HTR-8/SVneo (cell line): ENCODE results near the gene RNPEPL1.
A peak's percentile ranks its signal among the peaks of the same experiment; 100 is the strongest.

Experiments
- DNase-seq: peaks from one replicate; pipeline ENCODE4 v3.0.0; 2011; ENCODE audit warnings: low spot score, mixed read lengths; ENCODE audit not compliant: insufficient read length
- FAIRE-seq: peaks from 2 replicates; lab custom pipeline; 2011; peaks lifted over from hg19 to GRCh38; lab: Jason Lieb, UNC

RNPEPL1 gene

DNA sequence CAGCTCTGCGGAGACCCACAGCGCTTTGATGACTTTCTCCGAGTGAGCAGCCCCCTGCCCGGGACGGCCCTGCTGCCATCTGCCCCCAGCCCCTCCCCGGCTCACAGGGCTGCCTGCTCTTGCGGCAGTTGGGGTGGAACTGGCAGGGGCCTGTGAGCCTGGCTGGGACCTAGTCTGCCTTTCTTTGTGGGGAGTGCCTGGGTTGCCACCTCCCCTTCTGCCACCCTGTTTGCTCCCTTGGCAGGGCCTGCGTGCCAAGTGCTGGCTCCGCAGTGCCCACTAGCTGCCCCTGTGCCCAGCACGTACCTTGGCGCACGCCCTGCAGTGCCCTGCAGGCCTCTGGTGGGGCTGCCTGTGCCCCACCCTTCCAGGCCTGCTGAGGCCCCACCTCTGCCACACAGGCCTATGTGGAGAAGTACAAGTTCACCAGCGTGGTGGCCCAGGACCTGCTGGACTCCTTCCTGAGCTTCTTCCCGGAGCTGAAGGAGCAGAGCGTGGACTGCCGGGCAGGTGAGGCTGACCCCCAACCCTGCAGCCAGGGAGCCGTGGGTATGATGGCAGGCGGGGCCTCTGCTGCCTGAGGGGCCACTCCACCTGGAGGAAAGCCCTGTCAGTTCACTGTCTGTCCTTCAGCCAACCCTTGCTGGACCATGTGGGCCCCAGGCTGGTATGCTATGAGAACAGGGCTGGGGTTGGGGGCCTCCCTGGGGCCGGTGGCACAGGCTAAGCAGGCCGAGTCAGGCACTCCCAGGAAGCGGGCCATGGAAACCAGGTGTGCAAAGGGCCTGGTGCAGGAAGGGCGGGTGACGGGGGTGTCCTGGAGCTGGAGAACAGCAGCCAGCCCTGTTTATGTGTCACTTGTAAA, 7.0 kb downstream of the RNPEPL1 start:
- DNase-seq (no peak), FAIRE-seq (no peak)

DNA sequence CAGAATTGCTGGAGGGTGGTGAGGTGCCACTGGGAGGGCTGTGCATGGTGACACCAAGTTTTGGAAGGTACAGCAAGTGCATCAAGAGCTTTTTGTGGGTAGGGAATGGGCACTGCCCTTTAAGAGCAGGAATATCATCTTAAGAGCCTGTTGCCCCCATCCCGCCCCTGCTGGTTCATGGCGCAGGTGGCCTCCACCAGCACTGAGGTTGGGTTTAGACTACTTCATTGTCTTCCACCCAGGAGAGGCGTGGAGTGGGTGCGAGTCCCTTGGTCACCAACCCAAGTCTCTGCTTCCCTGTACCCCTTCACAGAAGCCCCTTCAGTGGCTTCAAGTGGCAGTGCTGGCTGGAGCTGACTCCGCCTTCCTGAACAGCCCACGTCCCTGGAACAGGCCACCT, 7.8 kb downstream of the RNPEPL1 start:
- DNase-seq (no peak), FAIRE-seq (no peak)

DNA sequence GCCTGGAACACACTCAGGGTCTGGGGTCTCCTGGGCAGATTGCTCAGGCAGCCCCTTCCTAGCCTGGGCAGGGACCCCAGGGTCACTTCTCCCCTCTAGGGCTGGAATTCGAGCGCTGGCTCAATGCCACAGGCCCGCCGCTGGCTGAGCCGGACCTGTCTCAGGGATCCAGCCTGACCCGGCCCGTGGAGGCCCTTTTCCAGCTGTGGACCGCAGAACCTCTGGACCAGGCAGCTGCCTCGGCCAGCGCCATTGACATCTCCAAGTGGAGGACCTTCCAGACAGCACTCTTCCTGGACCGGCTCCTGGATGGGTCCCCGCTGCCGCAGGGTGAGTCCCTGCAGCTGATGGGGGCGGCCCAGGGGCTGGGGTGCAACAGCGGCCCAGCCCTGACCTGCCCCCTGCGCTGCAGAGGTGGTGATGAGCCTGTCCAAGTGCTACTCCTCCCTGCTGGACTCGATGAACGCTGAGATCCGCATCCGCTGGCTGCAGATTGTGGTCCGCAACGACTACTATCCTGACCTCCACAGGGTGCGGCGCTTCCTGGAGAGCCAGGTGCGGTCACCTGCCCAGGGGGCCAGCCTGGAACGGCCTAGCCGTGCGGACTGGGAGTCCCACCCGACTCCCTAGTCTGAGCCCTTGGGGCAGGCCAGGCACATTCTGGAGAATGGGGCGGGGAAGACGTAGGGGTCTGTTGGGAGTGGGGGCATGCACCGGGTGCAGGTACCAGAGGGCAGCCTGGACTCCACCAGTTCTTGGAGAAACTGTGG, 8.3 kb downstream of the RNPEPL1 start:
- no peak for FAIRE-seq
- DNase-seq, result no peak

DNA sequence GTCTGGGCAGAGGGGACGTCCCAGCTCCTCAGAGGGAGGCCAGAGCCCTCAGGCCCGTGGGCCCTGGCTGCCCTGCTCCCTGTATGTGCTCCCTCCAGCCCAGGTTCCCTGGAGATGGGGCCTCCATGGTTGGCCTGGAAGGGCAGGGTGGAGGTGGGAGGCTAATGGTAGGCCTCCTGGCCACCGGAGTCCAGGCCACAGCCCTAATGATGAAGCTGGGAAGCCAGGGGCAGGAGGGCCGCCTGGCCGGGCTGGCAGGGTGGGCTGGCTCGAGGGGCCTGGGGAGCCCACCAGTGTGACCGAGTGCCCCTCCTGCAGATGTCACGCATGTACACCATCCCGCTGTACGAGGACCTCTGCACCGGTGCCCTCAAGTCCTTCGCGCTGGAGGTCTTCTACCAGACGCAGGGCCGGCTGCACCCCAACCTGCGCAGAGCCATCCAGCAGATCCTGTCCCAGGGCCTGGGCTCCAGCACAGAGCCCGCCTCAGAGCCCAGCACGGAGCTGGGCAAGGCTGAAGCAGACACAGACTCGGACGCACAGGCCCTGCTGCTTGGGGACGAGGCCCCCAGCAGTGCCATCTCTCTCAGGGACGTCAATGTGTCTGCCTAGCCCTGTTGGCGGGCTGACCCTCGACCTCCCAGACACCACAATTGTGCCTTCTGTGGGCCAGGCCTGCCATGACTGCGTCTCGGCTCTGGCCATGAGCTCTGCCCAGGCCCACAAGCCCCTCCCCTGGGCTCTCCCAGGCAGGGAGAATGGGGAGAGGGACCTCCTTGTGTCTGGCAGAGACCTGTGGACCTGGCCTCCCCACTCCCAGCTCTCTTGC, 9.2 kb downstream of the RNPEPL1 start:
- FAIRE-seq (no peak), DNase-seq (no peak)

DNA sequence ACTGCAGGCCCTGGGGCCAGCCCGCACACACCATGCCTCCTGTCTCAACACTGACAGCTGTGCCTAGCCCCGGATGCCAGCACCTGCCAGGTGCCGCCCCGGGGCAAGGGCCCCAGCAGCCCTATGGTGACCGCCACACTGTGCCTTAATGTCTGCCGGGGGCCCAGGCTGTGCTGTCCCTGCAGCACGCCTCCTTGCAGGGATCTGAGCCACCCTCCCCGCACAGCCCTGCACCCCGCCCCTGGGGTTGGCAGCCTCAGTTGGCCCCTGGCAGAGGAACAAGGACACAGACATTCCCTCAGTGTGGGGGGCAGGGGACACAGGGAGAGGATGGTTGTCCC, 9.8 kb downstream of the RNPEPL1 start:
- no peak for FAIRE-seq
- no peak for DNase-seq

DNA sequence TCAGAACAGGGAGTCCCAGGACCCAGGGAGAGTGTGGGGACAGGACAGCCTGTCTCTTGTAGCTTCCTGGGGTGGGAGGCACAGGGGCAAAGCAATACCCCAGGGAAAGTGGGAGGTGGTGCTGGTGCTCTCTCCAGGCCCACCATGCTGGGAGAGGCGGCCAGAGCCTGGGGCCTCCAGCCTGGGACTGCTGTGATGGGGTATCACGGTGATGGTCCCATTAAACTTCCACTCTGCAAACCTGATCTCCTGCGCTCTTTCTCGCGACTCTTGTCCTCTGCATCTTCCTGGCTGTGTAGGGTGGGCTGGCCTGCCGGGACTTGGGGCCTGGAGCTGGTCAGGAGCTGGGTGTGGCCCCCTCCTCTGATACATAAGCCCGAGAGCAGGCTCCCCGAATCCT, 10.2 kb downstream of the RNPEPL1 start:
- DNase-seq (no peak), FAIRE-seq (no peak)

DNA sequence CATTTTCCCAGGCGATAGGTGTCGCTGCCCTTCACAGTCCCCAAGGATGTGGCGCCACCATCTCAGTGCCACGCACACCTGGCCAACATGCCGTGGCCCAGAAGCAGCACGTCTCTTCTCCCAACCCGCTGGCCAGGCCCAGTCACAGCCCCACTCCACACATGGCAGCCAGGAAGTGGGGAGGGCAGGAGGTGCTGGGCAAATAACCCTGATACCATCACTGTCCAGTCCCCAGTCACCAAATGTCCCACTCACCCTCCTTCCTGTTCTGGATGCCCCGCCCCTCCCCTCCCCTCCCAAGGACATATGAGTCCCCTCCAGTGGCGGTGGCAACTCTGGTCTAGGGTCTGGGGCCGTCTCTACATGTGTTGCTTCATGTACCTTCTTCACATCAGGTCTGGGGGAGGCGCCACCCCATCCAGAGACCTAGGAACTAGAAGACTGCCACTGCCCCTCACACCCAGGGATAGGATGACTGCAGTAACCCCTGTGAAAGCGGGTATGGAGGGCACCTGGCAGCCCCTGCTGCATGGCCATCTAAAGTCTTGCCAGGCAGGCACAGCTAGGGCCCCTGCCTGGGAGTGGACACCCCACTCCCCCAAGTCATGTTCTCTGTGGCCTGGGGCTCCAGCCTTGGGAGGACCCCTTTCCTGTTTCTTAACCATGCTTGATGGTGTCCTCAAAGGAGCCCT, 10.9 kb downstream of the RNPEPL1 start:
- no peak for FAIRE-seq
- DNase-seq, result no peak

DNA sequence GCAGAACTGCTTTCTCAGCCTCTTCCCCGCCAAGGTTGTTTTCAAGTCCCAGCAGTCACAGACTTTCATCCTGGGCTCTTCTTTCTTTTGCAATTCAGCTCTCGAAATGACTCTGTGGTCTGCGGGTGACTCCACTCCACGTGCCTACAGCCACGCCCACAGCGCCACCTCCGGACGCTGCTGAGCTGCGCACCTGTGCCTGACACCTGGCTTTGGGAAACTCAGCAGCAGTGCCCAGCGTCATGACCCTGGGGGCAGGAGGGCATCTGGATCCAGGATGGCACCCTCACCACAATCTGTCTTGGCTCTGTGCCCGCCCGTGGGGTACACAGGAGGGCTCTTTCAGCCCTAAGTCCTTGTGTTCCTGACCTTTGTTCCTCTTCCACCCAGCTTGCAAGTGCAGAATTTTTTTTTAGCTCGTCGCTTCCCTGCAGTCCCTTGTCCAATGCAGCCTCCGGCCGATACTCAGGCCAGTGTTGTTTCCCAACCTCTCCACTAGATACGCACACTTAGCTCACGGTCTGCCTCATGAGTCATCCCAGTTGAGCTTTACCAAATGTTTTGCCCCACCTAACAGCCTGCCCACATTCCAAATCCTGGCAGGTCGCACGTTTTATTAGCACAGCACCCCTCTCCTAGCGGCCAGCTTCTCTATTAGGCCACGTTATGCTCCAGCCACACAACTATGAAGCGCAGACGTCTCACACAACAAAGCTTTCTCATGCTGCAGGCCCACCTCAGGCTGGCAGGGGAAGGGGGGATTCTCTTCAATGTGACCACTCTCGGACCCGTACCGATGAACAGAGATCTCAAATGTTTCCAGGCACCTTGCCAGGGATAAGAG, 11.7 kb downstream of the RNPEPL1 start:
- DNase-seq, result peak; percentile 77
- peak; percentile 95 for FAIRE-seq

DNA sequence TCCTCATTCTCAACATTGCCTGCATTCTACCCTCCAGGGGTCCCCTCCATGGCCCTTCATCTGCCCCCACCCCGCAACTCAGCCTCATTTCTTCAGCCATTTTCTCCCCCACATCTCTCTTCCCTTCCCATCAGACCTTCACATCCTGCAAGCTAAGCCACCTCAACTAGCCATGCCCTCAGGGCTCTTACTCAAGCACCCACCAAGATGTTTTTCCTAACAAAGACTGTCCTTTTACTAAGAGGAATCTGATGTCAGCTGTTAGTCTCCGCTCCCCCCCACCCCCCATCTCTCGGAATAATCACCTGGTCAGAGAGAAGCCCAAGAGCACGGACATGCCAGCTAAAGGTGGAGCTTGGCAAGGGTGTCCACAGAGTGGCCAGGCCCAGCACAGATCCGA, 13.5 kb downstream of the RNPEPL1 start:
- DNase-seq (no peak), FAIRE-seq (peak; percentile 73)

DNA sequence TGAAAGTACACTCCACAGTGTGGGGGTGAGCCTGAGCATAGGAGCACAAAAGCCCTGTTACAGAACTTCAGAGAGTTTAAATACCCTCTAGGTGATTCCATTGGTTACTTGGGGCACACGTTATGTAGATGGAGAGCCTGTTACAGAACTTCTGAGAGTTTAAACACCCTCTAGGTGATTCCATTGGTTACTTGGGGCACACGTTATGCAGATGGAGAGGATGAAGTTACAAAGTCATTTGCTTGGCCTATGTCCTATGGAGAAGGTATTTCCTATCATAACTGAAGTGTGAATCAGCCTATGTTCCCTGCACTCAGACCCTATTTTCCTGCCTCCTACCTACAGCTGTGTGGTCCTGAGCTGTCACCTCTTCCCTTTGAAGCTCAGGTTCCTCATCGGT, 14.5 kb downstream of the RNPEPL1 start:
- no peak for FAIRE-seq
- DNase-seq, result no peak

DNA sequence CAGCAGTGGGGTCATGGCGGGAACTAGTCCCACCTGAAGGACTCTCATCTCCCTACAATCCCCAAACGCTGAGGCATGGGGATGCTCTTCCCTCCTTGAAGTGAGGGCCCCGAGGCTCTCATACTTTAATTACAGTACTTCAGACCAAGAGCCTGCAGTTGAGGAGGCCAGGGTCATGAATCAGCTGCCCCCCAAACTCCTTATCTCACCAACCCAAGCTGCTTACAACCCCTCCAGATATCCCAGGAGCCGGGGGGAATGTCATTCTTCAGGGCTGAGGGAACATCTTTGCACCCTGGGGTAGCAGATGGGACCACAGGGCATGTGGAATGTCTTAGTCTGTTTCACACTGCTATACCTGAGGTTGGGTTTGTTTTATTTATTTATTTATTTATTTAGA, 15.5 kb downstream of the RNPEPL1 start:
- FAIRE-seq (no peak), DNase-seq (no peak)

DNA sequence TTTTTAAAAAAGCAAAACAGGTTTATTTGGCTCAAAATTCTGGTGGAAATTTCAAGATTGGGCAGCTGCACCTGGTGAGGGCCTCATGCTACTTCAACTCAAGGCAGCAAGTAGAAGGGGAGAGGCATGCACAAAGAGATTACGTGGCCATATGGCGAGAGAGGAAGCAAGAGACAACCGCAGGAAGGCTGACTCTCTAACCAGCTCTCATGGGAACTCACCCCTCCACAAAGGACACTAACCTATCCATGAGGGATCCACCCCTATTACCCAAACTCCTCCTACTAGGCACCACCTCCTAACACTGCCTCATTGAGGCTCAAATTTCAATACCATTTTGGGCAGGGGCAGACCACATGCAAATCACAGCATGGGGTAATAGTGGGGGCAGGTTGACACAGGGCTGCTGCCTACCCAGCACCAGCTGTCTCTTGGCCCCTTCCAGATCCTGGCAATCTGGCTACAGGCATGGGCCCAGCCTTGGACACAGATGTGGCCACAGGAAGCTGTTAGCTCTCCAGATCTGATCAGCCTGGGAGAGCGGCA, 16.3 kb downstream of the RNPEPL1 start:
- no peak for DNase-seq
- FAIRE-seq, result no peak

DNA sequence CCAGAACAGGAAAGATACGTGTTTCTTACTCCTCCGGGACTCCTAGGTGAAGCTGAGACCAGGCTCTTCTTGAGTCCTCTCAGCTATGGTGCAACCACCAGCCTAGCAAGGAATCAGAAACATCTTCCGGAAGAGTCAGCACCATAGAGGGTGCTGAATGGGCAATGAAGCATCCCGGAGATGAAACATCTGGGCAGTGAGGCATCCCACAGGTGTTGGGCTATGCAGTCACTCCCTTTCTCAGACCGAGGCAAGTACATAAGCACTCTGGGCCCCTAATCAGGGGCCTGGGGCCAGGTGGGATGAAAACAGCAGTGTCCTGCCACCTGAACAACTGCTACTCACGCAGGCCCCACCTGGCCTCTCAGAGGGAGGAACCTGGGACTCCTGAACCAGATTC, 16.8 kb downstream of the RNPEPL1 start:
- FAIRE-seq (no peak), DNase-seq (no peak)

DNA sequence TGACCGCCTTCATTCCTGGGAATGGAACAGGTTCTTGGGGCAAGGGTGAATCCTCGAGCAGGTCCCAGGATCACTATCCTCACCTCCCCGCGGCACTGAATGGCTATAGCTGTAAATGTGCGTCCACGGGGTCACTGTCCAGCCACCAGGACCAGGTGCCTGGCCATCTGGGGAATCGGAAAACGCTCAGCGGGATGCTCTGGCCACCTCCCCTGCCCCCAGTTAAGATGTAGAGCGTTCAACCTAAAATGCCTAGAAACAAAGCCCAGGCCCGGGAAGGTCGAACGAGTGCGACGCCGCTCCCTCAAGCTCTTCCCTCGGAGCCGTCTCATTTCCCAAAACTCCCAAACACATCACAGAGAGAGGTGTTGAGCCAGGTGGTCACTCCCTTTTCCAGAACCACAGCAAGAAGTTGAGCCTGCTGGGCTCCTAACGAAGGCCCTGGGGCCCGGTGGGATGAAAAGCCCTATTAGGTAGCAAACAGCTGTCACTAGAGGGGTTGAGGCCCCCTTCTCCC, 17.5 kb downstream of the RNPEPL1 start:
- FAIRE-seq (no peak), DNase-seq (no peak)

DNA sequence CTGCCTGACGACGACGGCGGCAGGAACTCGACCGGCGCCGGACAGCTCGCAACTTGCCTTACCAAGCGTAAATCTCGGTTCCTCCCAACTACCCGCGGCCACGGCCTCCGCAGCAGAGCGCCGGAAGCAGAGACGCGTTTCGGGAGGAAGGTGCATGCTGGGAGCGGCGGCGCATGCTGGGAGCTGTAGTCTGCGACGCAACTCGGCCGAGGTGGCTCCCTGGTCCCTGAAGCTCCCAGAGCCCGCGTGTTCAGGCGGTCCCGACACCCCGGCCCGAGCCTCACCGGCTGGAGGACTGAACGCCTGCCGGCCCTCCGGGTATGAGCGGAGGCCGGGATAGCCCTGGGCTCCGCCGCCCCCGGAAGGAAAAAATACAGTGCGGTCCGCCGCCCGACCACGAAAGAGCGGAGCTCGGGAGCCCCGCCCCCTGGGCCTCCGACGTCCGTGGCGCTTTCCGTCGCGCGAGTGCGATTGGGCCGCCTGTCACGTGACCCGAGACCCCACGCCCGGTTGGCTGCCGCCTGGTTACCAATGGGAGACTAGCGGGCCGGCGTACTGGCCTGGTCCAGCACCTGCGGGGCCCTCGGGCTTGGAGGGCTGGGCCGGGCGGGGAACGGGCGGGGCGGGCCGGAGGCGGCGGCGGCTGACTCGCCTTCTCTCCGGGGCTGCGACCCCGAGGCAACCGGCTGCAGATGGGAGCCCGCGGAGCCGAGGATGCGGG, 18.1 kb downstream of the RNPEPL1 start, which contains the start of gene CAPN10:
Gene CAPN10 (plus strand): TSS at position 537 of the 721 bp plus-strand sequence. CDS start 178 bp downstream, at position 715.
- DNase-seq (peak; percentile 98), FAIRE-seq (peak; percentile 98)

DNA sequence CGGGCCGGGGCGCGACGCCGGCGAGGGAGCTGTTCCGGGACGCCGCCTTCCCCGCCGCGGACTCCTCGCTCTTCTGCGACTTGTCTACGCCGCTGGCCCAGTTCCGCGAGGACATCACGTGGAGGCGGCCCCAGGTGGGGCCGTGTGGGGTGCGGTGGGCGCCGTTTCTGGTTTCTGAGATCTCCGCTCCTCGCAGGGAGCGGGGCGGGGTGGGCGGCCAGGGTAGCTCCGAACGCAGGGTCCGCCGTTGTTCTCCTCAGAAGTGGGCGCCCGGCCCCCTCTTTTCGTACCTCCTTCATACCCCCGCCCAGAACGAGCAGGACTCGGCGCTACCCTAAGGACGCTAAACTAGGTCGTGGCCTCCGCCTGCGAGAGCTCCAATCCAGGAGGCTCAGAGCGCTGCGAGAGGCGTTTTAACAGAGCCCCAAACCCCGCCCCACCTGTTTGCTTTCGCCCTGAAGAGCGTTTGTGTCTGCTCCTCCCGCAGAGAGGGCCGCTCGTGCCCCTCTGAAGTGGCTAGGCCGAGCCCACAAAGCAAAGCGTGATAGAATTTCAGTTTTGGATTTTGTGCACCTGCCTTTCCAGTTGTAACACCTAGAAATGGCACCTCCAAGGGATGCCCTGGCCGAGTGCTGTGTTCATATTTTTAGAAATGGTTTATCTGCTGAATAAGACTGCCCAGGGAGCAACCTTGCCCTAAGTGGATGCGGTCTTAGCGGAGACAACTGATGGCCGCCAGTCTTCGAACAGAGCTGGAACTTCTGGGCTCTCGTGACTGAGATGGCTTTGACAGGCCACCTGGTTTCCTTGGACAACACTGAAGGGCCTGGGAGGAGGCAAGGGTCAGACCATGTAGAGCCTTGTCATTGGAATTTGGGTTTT, 18.9 kb downstream of the RNPEPL1 start:
- FAIRE-seq (peak; percentile 28), DNase-seq (no peak)

DNA sequence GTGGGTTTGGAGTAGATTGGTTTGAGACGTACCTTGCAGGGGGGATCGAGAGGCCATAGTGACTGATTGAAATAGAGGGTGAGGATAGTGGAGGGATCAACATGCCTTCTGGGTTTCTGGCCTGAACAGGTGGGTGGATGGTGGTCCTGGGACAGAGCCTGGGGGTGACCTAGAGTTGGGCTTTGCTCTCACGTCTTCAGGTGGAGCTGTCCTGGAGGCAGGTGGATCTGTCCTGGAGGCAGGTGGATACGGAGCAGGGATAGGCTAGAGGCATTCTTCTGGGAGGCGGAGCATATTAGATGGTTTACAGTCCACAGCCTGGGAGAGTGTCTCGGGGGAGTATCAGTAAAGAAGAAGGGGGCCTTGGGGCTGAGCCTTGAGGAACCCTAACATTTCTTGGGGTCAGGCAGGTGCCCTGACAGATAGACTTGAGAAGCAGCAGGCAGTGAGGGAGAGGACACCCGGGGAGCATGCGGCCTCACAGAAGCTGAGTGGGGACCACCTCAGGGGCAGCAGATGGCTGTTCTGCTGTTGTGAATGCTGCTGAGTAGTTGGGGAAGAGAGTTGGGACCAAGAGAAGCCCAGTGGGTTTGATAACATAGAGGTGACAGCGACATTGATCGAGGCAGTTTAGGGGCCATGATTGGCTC, 19.8 kb downstream of the RNPEPL1 start:
- FAIRE-seq, result no peak
- no peak for DNase-seq
